ENCODE results near the gene BMP8A. TPM values are rescaled to one million over a fixed set of nuclear protein-coding genes. Genes with fewer than 3 reads are reported as not detected.
"Not testable (repeated sequence)": the region's sequence is repeated elsewhere in the genome, so short reads cannot be mapped to it uniquely, and the experiment has no call there.

BMP8A gene
- total RNA-seq, 4 donors from 2014 or later: 1.2 to 18.0 (median 3.6) TPM; not detected in 1

DNA sequence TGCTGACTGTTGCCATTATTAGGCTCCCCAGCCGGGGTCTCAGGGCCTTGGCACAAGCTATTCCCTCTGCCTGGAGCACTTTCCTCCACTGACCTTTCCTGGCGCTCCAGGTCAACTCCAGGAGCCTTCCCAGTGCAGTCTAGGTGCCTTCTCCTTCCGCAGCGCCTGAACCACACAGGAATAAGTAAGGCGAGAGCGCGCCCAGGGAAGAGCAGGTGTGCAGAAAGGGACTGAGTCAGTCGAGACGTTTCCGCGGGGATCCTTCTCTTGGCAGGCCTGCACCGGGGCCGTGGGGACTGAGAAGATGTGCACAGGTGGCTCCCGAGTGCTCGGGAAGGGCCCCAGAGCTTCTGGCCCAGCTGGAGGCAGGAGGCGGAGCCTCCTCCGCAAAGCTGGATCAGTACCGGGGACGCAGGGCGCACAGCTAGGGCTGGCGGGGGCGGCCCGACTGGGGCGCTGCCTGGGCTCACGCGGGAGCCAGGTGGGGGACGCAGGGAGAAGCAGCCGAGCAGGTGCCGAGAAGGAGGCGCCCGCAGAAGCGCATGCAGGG lies 765 bp upstream of the BMP8A start:
- no peaks in the 10 kb centered on the region for H3K9me3 ChIP-seq
- DNase-seq: no peak
- H3K27ac ChIP-seq: peak overlapping the region in 2 of 4 donors; percentile 30 to 52
- peak overlapping the region; percentile 54 to 67 (median 65) for H3K4me3 ChIP-seq
- peaks cover 0 to 22% (median 0%) of the 10 kb centered on the region in 3 donors for H3K36me3 ChIP-seq
- H3K27me3 ChIP-seq: peaks cover 0 to 7% of the 10 kb centered on the region in 2 donors
- H3K4me1 ChIP-seq: peaks cover 0 to 14% (median 6%) of the 10 kb centered on the region in 4 donors
- TF ChIP-seq POLR2A (IDR thresholded peaks at IDR 0.05) (no peak), CTCF (IDR thresholded peaks at IDR 0.05) (no peak)

DNA sequence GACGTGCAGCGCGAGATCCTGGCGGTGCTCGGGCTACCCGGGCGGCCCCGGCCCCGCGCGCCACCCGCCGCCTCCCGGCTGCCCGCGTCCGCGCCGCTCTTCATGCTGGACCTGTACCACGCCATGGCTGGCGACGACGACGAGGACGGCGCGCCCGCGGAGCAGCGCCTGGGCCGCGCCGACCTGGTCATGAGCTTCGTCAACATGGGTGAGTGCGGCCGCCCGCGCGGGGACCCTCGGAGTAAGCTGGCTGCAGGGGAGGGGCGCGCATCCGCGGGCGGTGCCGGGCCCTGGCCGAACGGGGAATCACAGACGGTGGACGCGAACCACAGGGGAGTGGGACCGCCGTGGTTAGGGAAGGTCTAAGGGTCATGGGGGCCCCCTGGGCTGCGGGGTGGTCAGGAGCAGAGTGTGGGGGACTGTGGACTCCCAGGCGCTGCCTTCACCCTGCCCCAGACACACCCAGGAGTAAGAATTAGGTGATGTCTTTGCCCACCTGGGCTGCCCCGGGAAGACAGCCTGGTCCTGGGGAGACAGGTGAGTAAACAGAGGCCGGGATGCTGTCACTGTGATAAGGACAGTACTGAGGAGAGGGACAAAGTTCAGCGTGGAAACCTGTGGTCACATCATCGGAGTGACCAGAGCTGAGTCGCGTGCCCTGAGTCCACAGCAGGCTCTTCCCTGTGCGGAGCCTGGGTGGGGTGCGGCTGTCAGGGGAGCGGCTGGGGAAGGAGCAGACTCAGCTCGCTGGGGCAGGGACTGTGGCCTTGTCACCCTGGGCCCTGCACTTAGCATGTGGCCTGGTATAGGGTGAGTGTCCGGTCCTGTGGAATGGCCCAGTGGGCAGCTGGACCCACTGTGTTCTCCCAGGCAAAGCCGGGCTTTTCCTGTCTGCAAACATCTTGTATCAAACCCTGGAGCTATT lies 944 bp downstream of the BMP8A start:
- H3K36me3 ChIP-seq, H3K27me3 ChIP-seq, H3K9me3 ChIP-seq, H3K27ac ChIP-seq: not testable (repeated sequence)
- DNase-seq: peak in 1 of 3 donors; percentile 68
- Histone ChIP-seq H3K4me3 (peak overlapping the region in 3 of 4 donors; percentile 64 to 67 (median 66)), H3K4me1 (peaks cover 0 to 14% (median 6%) of the 10 kb centered on the region in 4 donors)

DNA sequence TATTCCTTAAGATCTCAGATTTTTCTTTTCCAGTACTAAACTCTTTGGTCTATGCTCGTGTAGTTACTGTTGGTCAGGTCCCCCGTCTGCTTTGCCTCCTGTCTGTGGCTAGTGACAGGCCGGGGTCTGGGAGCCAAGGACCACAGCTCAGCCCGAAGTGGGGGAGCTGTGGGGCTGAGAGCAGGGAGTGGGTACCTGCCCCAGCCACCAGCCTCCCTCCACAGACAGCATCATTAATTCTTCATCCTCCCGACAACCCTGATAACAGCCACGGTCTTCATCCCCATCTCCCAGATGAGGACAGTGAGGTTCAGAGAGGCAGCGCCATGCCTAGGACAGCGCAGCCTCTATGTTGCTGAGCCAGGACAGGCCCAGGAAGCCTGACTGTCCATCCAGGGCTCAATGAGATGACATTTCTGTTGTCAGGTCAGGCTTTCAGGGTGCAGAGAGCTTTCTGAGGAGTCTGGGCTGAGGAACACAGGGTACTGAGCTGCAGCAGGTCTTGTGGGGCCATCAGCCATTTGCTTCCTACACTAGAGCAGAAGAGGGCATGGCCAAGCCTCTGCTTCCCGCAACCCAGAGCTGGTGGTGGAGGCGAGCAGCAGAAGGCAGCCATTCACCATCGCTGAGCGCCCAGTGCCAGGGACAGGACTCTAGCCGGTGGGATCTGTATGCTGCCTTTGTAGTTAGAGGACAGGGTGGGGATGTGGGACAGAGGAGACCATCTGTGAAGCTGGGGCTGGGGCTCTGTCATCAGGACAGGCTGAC lies 1.8 kb downstream of the BMP8A start:
- H3K27ac ChIP-seq, H3K9me3 ChIP-seq, H3K27me3 ChIP-seq, DNase-seq, H3K36me3 ChIP-seq: not testable (repeated sequence)
- peaks cover 0 to 14% (median 6%) of the 10 kb centered on the region in 4 donors for H3K4me1 ChIP-seq
- H3K4me3 ChIP-seq: peak overlapping the region in 1 of 4 donors; percentile 67

DNA sequence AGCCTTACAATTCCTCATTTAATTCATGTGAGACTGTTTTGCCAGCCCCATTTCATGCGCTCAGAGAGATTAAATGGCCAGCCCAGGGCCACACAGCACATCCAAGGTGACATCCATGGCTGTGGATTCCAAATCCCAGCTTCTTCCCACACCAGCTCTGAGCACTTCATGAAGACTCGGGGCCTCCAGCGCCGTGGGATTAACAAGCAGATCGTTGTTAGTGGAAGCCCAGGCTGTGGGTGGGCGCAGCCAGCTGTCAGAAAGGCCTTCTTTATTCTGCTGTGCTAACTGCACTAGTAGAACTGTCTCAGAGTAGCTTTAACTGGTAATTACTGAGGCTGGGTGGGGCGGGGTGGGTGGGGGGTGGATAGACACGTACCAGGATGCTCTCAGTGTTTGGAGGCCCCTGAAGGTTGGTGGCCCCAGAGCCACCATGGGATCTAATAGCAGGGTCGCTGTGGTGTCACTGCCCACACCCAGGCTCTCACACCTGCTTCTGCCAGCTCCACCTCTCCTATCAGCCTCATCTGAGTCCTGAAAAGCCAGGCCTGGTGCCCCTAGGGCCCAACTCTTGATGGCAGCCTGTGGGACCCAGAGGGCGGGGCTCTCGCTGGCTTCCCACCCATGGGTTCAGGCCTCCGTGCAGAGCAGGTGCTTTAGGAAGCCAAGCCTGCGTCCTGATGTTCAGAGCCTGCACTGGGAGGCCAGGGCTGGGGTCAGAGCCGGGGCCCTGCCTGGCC lies 3.4 kb downstream of the BMP8A start:
- Histone ChIP-seq H3K27me3 (peaks cover 0 to 7% of the 10 kb centered on the region in 2 donors), H3K27ac (no peak overlapping the region), H3K4me1 (peaks cover 0 to 14% (median 6%) of the 10 kb centered on the region in 4 donors), H3K4me3 (no peak overlapping the region), H3K36me3 (no peaks in the 10 kb centered on the region), H3K9me3 (no peaks in the 10 kb centered on the region)
- DNase-seq: no peak
- no peak for TF ChIP-seq POLR2A (IDR thresholded peaks at IDR 0.05)
- TF ChIP-seq CTCF (IDR thresholded peaks at IDR 0.05): no peak

- not testable (repeated sequence) for H3K27me3 ChIP-seq, DNase-seq, H3K36me3 ChIP-seq, H3K4me3 ChIP-seq, H3K27ac ChIP-seq, H3K9me3 ChIP-seq, H3K4me1 ChIP-seq
Observed at GRCh38 chr1:39496520-39496919, 5.1 kb downstream of the BMP8A start.

- Histone ChIP-seq H3K4me1 (no peaks in the 10 kb centered on the region), H3K4me3 (no peak overlapping the region), H3K36me3 (no peaks in the 10 kb centered on the region), H3K27me3 (peaks cover 0 to 5% of the 10 kb centered on the region in 2 donors), H3K9me3 (no peaks in the 10 kb centered on the region), H3K27ac (no peak overlapping the region)
- TF ChIP-seq POLR2A (IDR thresholded peaks at IDR 0.05): no peak
- no peak for TF ChIP-seq CTCF (IDR thresholded peaks at IDR 0.05)
- DNase-seq: no peak
Observed at GRCh38 chr1:39497585-39497984, 6.1 kb downstream of the BMP8A start.

DNA sequence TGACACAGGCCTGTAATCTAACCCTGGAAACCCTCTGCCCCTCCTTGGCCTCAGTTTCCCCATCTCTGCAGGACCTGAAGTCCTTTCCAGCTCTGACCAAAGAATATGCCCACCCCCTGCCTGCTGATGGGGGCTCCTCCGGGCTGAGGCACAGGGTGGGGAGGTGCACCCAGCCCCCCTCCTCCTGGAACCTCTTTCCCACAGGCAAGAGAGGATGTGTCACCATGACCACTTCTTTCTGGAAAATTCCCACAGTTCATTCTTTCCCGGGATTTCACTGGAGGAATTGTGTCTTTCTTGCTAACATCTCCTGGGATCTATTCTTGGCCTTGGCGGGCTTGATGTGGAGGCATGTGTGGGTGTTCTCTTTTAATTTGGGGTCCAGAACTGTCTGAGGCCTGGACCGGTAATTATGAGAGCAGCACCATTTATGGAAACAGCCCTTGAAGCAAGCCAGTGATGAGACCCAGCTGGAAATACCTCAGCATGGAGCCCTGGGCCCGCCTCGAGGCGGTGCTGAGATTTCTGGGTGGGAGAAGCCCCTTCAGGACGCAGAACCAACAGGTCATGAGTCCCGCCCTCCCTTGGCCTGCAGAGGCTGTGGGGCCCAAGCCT lies 6.8 kb downstream of the BMP8A start:
- H3K4me1 ChIP-seq, H3K27me3 ChIP-seq, H3K27ac ChIP-seq, H3K4me3 ChIP-seq, DNase-seq, H3K9me3 ChIP-seq, H3K36me3 ChIP-seq: not testable (repeated sequence)

GRCh38 chr1:39498821-39499220 lies 7.4 kb downstream of the BMP8A start:
- not testable (repeated sequence) for DNase-seq, H3K36me3 ChIP-seq, H3K27ac ChIP-seq, H3K4me3 ChIP-seq, H3K27me3 ChIP-seq, H3K4me1 ChIP-seq, H3K9me3 ChIP-seq

All from Peyer's patch (tissue), 4 donors.